GM23338 (cell line): ENCODE data around the gene CTNS.

Experiments used
- POLR2AphosphoS5 ChIP-seq: IDR thresholded peaks from 2 replicates; pipeline ENCODE4 v1.6.1; 2016; ENCODE audit warnings: antibody characterized with exemption, low read depth
- TF ChIP-seq, protein P1 (sequence below), 2 experiments: fragments of 200-600 bp in 1 of 2; sonication (generic) in 1 of 2; conservative IDR thresholded peaks; 2 replicates each; pipeline versions ENCODE4 v1.5.1 to v1.6.1; 2016 to 2017; ENCODE audit warnings: antibody characterized with exemption in 2 of 2, low read depth in 2 of 2, mild to moderate bottlenecking in 2 of 2, moderate library complexity in 1 of 2
- TF ChIP-seq, protein P2 (sequence below): IDR thresholded peaks from one replicate; pipeline ENCODE4 v1.6.1; 2018; ENCODE audit warnings: antibody characterized with exemption; ENCODE audit not compliant: unreplicated experiment
- TF ChIP-seq, protein P3 (sequence below): IDR thresholded peaks from 2 replicates; pipeline ENCODE4 v1.6.1; 2016; ENCODE audit warnings: antibody characterized with exemption

DNA sequence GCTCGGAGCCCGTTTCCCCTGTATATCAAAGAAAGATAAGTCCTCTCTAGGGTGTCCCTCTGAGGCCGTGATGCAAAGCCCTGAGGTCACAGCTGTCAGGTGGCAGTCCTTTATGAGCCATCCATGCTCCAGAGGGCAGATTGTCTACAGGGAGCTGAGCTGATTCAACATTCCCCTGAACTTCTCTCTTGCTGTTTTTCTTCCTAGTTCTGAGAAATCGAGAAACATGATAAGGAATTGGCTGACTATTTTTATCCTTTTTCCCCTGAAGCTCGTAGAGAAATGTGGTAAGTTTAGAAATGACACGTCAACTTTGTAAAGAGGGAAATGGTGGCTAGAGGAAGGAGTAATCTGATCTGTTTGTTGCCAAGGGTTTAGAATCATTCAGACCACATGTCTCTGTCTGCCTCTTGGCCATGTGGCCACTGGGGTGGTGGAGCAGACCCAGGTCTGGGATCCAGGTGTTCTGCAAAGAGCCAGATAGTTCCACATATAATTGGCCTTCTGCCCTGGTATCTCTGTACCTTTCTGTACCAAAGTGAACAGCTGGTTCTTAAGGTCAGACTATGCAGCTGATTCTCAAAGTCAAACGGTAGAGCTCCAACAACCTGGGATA, 3.5 kb downstream of the CTNS start:
- TF ChIP-seq, protein P1, sequence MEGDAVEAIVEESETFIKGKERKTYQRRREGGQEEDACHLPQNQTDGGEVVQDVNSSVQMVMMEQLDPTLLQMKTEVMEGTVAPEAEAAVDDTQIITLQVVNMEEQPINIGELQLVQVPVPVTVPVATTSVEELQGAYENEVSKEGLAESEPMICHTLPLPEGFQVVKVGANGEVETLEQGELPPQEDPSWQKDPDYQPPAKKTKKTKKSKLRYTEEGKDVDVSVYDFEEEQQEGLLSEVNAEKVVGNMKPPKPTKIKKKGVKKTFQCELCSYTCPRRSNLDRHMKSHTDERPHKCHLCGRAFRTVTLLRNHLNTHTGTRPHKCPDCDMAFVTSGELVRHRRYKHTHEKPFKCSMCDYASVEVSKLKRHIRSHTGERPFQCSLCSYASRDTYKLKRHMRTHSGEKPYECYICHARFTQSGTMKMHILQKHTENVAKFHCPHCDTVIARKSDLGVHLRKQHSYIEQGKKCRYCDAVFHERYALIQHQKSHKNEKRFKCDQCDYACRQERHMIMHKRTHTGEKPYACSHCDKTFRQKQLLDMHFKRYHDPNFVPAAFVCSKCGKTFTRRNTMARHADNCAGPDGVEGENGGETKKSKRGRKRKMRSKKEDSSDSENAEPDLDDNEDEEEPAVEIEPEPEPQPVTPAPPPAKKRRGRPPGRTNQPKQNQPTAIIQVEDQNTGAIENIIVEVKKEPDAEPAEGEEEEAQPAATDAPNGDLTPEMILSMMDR (conservative IDR thresholded peaks at IDR 0.05; ENCODE audit: low read depth in 2 of 2): no peak
- TF ChIP-seq, protein P2, sequence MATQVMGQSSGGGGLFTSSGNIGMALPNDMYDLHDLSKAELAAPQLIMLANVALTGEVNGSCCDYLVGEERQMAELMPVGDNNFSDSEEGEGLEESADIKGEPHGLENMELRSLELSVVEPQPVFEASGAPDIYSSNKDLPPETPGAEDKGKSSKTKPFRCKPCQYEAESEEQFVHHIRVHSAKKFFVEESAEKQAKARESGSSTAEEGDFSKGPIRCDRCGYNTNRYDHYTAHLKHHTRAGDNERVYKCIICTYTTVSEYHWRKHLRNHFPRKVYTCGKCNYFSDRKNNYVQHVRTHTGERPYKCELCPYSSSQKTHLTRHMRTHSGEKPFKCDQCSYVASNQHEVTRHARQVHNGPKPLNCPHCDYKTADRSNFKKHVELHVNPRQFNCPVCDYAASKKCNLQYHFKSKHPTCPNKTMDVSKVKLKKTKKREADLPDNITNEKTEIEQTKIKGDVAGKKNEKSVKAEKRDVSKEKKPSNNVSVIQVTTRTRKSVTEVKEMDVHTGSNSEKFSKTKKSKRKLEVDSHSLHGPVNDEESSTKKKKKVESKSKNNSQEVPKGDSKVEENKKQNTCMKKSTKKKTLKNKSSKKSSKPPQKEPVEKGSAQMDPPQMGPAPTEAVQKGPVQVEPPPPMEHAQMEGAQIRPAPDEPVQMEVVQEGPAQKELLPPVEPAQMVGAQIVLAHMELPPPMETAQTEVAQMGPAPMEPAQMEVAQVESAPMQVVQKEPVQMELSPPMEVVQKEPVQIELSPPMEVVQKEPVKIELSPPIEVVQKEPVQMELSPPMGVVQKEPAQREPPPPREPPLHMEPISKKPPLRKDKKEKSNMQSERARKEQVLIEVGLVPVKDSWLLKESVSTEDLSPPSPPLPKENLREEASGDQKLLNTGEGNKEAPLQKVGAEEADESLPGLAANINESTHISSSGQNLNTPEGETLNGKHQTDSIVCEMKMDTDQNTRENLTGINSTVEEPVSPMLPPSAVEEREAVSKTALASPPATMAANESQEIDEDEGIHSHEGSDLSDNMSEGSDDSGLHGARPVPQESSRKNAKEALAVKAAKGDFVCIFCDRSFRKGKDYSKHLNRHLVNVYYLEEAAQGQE: no peak
- no peak for TF ChIP-seq POLR2AphosphoS5
- TF ChIP-seq, protein P3, sequence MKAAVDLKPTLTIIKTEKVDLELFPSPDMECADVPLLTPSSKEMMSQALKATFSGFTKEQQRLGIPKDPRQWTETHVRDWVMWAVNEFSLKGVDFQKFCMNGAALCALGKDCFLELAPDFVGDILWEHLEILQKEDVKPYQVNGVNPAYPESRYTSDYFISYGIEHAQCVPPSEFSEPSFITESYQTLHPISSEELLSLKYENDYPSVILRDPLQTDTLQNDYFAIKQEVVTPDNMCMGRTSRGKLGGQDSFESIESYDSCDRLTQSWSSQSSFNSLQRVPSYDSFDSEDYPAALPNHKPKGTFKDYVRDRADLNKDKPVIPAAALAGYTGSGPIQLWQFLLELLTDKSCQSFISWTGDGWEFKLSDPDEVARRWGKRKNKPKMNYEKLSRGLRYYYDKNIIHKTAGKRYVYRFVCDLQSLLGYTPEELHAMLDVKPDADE: no peak
